ENCODE measurements around the gene TNNC2.

DNA sequence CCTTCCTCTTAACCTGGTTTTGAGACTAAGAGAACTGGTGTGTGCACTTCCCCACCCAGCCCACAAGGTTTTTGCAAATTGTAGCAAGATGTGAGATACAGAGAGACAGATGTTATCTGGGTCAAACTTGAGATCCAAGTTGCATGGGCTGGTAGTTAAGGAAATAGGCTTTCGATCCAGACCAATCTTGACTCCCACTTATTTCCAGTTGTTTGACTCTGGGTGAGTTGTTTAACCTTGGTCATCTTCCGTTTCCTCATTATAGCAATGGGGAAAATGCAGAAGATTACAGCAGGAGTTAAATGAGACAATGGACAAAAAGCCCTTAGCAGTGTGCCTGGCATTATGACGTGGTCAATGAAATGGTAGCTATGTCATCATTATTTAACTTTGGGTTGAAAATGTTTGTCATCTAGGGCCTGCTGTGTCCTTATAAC lies 8.2 kb upstream of the TNNC2 start:
- no peak for TF ChIP-seq CTCF (IDR thresholded peaks at IDR 0.05; ENCODE audit: insufficient read depth, low read length, poor library complexity, severe bottlenecking)
- TF ChIP-seq EZH2phosphoT487 (conservative IDR thresholded peaks at IDR 0.05; ENCODE audit: low read length) = no peak

Data from SU-DHL-6 (cell line).